GM18520 (cell line): ENCODE results near the gene NEDD8.
A peak's percentile ranks its signal among the peaks of the same experiment; 100 is the strongest.

ENCODE experiments used
- ATAC-seq: cut with Tn5 transposase; IDR thresholded peaks from one replicate; pipeline ENCODE4 v1.9.1; 2021; ENCODE audit not compliant: unreplicated experiment

Gene NEDD8

DNA sequence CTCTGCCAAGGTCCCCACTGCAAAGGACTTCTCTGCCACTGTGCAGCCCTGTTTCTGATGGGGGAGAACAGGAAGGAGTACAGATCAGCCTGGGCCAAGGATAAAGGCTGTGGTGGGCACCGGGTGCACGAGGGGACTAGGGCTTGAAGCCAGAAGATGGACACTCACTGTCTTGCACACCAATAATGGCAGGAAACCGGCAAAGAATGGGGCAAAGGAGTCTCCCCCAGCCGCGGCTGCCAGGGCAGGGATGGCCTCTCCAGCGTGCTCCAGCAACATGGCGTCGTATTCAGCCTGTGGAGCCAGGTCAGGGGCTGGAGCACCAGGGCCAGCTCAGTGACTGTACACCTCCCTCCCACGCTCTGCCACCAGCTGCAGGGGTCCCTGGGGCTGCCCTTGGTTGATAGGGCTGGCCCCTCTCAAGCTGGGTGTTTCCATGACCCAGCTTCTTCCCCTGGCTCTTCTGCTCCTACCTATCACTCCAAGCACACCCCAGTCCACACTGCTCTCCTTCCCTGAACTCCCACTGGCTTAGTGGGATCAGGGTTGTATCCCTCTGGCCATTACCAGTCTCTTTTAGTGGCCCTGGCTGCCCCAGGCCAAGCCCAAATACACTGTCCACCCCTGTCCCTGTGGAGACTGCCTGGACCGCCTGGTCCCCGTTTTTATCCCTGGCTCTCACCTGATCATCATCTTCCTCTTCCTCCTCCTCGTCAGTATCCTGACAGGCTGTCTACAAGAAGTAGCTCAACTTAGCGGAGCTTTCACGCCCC lies 49.9 kb downstream of the NEDD8 start:
- no peak for ATAC-seq

DNA sequence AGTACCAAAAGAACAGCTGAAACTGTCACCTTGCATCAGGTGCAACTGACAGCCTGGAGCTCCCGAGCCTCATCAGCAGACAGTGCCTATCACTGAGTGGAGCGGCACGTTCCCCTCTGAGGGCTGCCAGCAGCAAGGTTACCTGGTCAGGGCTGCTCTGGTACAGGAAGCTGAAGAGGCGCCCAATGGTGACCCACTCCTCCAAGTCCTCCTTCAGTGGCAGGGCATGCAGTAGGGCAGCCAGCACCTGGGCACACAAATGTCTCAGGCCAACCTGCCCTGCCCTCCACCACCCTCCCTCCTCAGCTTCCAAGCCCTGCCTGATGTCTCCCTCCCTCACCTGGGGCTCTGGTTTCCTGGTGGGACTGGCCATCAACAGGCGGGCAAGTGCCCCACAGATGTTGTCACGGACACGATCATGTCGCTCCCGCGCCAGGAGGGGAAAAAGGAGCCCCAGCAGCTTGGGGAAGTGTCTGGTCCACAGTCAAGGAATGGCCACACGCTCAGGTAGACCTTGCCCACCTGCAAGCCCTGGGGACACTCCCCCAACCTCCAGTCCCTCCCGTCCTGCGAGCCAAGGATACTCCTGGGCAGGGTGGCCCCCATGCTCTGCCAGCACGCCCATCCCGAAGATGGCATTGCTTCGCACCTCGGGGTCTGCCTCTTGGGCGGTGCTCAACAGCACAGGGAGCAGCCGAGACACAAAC lies 50.6 kb downstream of the NEDD8 start:
- no peak for ATAC-seq

DNA sequence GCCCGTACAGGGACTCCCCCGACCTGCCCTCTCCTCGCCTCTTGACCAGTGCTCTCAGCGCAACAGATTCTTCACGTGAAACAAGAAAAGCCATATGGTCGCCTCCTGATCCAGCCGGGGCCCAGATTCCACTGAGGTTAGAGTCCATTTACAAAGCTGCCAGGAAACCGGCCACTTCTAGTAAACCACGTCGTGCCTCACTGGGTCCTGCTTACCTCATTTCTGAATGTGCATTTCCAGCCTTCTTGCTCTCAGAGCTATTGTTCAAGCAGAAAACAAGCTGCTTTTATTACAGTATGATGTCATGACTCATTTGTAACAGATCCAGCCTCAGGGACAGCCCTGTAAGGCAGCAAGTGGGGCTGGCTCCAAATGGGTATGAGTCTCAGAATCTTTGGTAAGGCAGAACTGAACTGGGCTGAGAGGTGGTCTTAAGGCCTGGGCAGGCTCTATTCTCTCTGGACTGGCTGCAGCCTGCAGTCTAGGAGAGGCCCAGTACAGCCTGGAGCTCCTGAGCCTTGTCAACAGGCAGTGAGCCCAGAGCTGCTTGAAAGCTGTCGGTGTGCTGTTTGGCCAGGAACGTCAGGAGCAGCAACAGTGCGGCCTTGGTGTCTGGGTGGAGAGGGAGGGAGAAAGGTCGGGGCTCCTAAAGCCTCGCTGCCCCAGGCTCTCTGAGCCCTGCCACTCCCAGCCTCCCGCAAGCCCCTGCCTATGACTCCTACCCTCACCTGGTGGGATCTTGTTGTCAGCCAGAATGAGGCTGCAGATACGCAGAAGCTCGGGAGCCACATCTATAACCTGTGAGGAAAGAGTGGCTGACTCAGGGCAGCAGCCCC lies 52.0 kb downstream of the NEDD8 start:
- ATAC-seq, result no peak

DNA sequence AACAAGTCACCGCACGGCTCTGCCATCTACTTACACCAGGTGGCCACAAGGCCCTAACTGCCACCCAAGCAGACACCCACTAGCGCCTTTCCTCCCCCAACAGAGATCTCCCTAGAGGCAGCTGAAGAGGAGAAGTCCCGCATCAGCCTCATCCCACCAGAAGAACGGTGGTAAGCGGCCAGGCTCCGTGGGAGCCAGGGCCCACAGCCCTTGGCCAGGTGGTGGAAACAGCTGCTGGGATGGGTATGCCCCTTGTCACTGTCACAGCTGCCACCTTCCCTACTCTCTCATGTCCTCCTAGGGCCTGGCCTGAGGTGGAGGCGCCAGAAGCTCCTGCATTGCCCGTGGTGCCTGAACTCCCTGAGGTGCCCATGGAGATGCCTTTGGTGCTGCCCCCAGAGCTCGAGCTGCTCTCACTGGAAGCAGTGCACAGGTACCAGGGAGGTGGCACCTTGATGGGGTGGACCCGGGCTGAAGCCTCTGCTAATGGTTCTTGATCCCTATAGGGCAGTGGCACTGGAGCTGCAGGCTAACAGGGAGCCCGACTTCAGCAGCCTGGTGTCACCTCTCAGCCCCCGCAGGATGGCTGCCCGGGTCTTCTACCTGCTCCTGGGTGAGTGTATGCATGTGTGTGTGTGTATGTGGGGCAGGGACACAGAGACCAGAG lies 52.7 kb downstream of the NEDD8 start:
- ATAC-seq, result no peak

DNA sequence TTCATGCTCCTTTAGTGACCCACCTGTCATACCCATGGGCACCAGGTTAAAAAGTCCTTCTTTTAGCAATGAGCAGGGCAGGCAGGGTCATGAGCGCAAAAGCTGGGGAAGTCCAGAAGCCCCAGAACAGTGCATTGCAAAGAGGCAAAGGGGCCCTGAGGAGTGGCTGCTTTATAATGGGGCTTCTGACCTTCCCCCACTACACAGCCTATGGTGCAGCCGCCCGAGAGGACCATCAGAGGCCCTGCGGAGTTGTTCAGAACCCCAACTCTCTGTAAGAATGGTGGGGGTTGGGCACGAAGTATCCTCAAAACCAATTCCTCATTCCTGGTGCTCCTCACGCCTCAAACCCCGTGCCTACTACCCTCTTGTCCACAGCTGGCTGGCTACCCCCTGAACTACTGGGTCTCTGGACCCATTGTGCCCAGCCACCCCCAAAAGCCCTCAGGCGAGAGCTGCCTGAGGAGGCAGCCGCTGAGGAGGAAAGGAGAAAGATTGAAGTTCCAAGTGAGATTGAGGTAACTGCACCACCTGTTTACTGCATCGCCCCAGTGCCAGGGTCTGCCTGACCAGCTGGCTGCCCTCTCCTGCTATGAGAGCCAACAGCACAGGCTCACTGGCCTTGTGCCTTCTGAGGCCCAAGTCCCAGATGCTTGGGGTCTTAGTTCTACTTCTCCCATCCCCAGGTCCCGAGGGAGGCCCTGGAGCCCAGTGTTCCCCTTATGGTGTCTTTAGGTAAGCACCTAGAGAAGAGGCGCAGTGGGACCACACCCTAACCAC lies 53.6 kb downstream of the NEDD8 start:
- ATAC-seq, result no peak

DNA sequence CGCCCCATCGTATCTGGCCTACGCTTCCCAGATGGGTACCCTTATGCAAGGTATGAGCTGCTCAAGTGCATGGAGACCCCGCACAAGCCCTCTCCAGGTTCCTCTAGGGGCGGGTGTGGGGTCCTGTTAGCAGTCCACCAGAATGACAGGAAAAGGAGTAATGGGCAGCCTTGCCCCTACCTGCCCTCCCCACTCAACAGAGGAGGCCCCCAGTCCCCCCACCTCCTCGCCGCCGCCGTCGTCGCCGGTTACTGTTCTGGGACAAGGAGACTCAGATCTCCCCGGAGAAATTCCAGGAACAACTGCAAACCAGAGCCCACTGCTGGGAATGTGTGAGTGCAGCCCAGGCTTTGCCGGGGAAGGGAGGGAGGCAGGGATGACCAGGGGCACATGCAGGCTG lies 54.3 kb downstream of the NEDD8 start:
- ATAC-seq, result no peak

DNA sequence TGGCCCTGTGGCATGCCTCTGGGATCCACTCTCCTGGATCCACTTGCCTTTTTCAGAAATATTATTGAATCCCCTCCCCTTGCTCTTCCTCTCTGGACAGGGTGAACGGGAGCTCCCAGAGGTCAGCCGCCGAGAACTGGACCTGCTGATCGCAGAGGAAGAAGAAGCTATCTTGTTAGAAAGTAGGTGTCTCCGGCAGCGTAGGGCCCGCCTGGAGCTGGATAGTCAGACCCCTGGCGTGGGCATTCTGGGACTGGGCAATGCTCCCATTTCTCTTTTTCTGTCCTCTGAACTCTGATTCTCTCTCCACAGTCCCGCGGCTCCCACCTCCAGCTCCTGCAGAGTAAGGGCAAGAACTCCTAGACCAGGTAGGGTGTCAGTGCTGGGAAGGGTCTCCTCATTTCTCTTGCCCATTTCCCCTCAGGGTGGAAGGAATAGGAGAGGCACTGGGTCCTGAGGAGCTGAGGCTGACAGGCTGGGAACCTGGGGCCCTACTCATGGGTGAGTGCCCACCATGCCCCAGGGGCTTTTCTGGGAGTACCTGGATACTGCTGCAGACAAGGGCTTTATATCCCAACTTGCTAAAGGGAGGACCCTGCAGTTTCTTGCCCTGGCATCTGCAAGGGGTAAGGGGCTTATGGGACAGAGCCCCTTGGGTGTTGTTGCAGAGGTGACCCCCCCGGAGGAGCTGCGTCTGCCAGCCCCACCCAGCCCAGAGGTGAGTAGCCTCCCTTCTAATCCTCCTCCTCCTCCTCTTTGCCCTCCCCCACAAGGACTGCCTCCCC lies 54.9 kb downstream of the NEDD8 start:
- ATAC-seq, result no peak

DNA sequence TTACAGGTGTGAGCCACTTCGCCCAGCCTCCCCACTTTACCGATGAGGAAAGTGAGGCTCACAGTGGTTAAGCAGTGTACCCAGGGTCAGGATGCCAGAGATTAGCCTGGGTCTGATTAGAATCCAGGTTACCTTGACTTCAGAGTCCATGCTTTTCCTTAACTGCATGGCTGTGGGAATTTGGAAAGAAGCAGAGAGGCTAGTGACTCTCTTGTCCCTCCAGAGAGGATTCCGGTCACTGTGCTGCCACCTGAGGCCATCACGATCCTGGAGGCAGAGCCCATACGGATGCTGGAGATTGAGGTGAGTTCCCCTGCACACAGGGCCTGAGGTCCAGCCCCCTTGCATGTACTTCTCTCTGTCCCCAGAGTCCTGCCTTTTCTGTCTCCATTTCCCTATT lies 55.6 kb downstream of the NEDD8 start:
- no peak for ATAC-seq

DNA sequence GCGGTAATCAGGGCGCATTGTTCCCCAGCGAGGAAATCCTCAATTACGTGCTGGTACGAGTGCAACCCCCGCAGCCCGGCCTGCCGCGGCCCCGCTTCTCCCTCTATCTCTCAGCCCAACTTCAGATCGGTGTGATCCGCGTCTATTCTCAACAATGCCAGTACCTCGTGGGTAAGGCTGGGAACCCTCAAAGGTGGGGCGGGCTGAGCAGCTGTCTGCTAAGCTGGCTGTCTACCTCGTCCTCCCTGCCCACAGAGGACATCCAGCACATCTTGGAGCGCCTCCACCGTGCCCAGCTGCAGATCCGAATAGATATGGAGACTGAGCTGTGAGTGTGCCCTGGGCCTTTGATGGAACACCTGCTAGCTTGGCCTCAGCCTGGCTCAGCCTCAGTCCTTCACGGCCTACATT lies 59.3 kb downstream of the NEDD8 start:
- no peak for ATAC-seq

DNA sequence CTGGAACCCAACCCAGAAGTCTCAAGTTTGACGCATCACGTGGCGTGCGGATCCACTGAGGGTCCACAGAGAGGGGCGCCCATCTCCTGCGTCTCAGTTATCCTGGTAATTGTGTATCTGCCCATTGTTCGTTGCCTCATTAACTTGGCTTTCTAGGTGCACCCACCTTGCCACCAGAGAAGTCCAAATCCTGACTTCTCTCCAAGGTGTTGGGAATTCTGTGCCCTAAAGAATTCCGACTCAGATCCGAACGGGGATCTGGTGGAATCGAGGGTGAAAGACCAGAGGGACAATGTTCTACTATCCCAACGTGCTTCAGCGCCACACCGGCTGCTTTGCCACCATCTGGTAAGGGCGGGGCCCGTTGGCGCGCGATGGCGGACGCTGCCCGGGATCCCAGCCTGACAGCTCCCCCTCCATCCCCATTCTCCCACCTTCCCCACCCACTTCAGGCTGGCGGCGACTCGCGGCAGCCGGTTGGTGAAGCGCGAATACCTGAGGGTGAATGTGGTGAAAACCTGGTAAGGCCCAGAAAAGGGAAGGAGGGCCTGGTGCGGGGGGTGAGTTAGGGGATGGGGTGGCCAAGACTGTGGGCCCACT lies 59.8 kb downstream of the NEDD8 start:
- ATAC-seq, result no peak

DNA sequence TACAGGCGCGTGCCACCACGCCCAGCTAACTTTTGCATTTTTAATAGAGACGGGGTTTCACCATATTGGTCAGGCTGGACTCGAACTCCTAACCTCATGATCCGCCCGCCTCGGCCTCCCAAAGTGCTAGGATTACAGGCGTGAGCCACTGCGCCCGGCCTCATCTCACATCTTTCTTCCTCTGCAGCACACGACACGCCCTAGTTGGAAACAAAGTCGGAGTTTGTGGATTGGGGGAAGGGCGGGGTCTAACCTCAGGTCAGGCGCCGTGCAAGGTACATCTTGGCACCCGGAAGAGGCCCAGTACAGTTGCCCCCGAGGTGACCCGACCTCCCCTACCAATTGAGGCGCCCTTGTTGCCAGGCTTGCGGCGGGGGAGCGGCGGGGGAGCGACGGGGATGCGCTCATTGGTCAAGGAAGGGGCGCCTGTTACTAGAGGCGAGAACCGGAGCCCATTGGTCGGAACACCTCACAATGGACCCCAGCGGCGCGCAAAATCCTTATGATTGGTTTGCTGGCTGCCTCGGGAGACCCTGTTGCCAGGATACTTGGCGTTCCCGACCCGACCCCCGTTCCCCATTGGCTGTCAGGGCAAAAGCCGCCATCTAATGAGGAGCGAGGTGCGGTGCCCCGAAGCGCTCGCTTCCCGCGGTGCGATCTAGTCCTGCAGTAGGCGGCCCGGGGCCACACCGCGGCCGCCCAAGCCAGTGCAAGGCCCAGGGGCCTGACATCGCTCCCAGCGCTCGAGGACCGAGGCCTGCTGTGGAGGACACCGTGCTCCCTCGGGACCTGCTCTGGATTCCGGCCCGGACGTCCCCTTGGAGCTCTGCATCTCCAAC lies 60.5 kb downstream of the NEDD8 start, which contains the start of gene REC8:
Gene REC8, plus strand, starts transcription at position 659 of the 839 bp plus-strand sequence. CDS start 473 bp downstream, outside the sequence.
- peak; percentile 51 for ATAC-seq

DNA sequence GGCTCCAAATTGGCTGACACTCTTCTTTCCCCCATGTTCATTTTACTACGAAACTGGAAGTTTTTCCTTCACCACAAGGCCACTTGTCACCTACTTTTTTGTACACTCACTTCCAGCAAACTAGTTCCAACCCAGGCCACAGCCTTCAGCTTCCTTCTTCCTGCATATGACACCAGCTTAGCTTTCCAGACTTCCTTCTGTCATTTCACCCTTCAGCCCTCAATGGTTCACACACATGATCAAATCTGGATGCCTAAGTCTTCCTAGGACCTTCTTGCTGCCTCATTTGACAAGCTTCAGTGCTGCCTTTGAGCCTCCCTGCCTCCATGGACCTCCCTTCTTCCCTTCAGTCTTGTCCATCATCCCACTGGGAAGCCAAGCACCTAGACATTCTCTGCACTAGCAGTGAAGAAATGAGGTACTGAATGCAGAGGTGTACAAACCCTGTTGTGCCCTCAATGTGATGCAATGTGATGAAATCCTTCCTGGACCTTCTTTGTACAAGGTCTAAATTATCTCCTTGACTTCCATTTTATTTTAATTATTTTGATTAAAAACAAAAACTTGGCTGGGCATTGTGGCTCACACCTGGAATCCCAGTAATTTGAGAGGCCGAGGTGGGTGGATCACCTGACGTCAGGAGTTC lies 64.6 kb downstream of the NEDD8 start:
- ATAC-seq, result no peak
